SK-N-SH (cell line): ENCODE data around the gene PKP1. TPM values are rescaled to one million over a fixed set of nuclear protein-coding genes. Genes with fewer than 3 reads are reported as not detected.

Experiments used
- CTCF ChIA-PET: fragments of 300-600, 350-600 bp; formaldehyde crosslinking; extraction: SDS; loops from one replicate; lab custom pipeline; 2021; lab: Yijun Ruan, JAX
- POLR2A ChIA-PET: fragments of 350-600 bp; sonication (Branson Sonifier 250); formaldehyde crosslinking; extraction: SDS; loops from one replicate; lab custom pipeline; 2020; ENCODE audit warnings: antibody characterized with exemption, inconsistent platforms; lab: Yijun Ruan, JAX
- DNase-seq: peaks from one replicate; pipeline ENCODE4 v3.0.0; 2012
- H2AFZ ChIP-seq: fragments of 200-600 bp; sonication (generic); 2 replicates; pipeline ENCODE4 v1.8.1; 2016; ENCODE audit warnings: antibody characterized with exemption, mild to moderate bottlenecking, low read depth
- H3F3A ChIP-seq: fragments of 200-600 bp; sonication (generic); replicated peaks from 2 replicates; pipeline ENCODE3; 2016; ENCODE audit warnings: antibody characterized with exemption, mild to moderate bottlenecking; ENCODE audit not compliant: insufficient read depth
- H3K27ac ChIP-seq, 2 experiments: fragments of 200-500 bp in 1 of 2; fragments of 200-600 bp in 1 of 2; sonication (Bioruptor generic) in 1 of 2; sonication (generic), shearing (Covaris generic) in 1 of 2; 2 replicates each; pipeline versions ENCODE4 v1.5.1 to v1.6.1; 2014 to 2016; ENCODE audit warnings: low read depth in 2 of 2, inconsistent platforms in 1 of 2, low read length in 1 of 2, mild to moderate bottlenecking in 1 of 2, mixed read lengths in 1 of 2
- H3K27me3 ChIP-seq: fragments of 200-600 bp; sonication (generic), shearing (Covaris generic); 2 replicates; pipeline ENCODE4 v1.6.1; 2016; ENCODE audit warnings: mixed run types; ENCODE audit not compliant: insufficient read depth
- H3K36me3 ChIP-seq, 2 experiments: fragments of 200-500 bp in 1 of 2; fragments of 200-600 bp in 1 of 2; sonication (Bioruptor generic) in 1 of 2; sonication (generic) in 1 of 2; replicated peaks in 1 of 2; 2 replicates each; pipeline versions ENCODE3 to v1.5.1; 2014 to 2016; ENCODE audit warnings: low read length in 1 of 2, mild to moderate bottlenecking in 1 of 2; ENCODE audit not compliant: insufficient read depth in 2 of 2, control insufficient read depth in 1 of 2
- H3K4me1 ChIP-seq, 2 experiments: fragments of 200-500 bp in 1 of 2; fragments of 200-600 bp in 1 of 2; sonication (Bioruptor generic) in 1 of 2; sonication (generic), shearing (Covaris generic) in 1 of 2; 2 replicates each; pipeline versions ENCODE4 v1.5.1 to v1.6.1; 2014 to 2016; ENCODE audit warnings: low read depth in 1 of 2, low read length in 1 of 2, mixed run types in 1 of 2; ENCODE audit not compliant: insufficient read depth in 2 of 2, control insufficient read depth in 1 of 2
- H3K4me2 ChIP-seq: fragments of 200-600 bp; sonication (generic), shearing (Covaris generic); 2 replicates; pipeline ENCODE4 v1.6.1; 2017; ENCODE audit warnings: mixed run types
- H3K4me3 ChIP-seq, 2 experiments: fragments of 200-500 bp in 1 of 2; fragments of 200-600 bp in 1 of 2; sonication (Bioruptor generic) in 1 of 2; sonication (generic), shearing (Covaris generic) in 1 of 2; 2 replicates each; pipeline versions ENCODE4 v1.5.1 to v1.8.1; 2014 to 2016; ENCODE audit warnings: low read depth in 2 of 2, inconsistent platforms in 1 of 2, low read length in 1 of 2, mild to moderate bottlenecking in 1 of 2, mixed read lengths in 1 of 2, moderate library complexity in 1 of 2
- H3K79me2 ChIP-seq: fragments of 200-600 bp; sonication (generic); 2 replicates; pipeline ENCODE4 v1.8.1; 2017; ENCODE audit warnings: mild to moderate bottlenecking; ENCODE audit not compliant: insufficient read depth
- H3K9ac ChIP-seq: fragments of 200-600 bp; sonication (generic); 2 replicates; pipeline ENCODE4 v1.6.1; 2017; ENCODE audit warnings: mixed run types
- H3K9me2 ChIP-seq: fragments of 200-600 bp; sonication (generic); 2 replicates; pipeline ENCODE4 v1.6.1; 2017; ENCODE audit warnings: mixed run types
- H3K9me3 ChIP-seq: fragments of 200-600 bp; sonication (generic); 2 replicates; pipeline ENCODE4 v1.6.1; 2017; ENCODE audit warnings: mixed run types, mild to moderate bottlenecking, moderate library complexity
- H4K20me1 ChIP-seq: fragments of 200-600 bp; sonication (generic); 2 replicates; pipeline ENCODE4 v1.6.1; 2017; ENCODE audit warnings: mild to moderate bottlenecking, mixed run types; ENCODE audit not compliant: insufficient read depth
- EP300 ChIP-seq, 2 experiments: IDR thresholded peaks; 2 replicates each; pipeline versions ENCODE4 v1.4.0 to v1.6.1; 2012; ENCODE audit warnings: borderline replicate concordance in 1 of 2, low read depth in 1 of 2, low read length in 1 of 2
- FOSL2 ChIP-seq: IDR thresholded peaks from 2 replicates; pipeline ENCODE4 v1.4.0; 2012; ENCODE audit warnings: low read depth, mild to moderate bottlenecking, moderate library complexity, borderline replicate concordance
- GATA2 ChIP-seq: sonication (generic); formaldehyde crosslinking; IDR thresholded peaks from 2 replicates; pipeline ENCODE4 v1.5.0; 2020; ENCODE audit warnings: mild to moderate bottlenecking, missing genetic modification reagents
- JUND ChIP-seq: IDR thresholded peaks from 2 replicates; pipeline ENCODE4 v1.4.0; 2012
- NFIC ChIP-seq: IDR thresholded peaks from 2 replicates; pipeline ENCODE4 v1.4.0; 2012; ENCODE audit warnings: borderline replicate concordance
- NRF1 ChIP-seq: IDR thresholded peaks from 2 replicates; pipeline ENCODE4 v1.6.1; 2012; ENCODE audit warnings: low read depth, mild to moderate bottlenecking, low read length
- PBX3 ChIP-seq: IDR thresholded peaks from 2 replicates; pipeline ENCODE4; 2012
- RAD21 ChIP-seq: IDR thresholded peaks from 2 replicates; pipeline ENCODE4 v1.6.1; 2012; ENCODE audit warnings: mild to moderate bottlenecking, low read length
- RCOR1 ChIP-seq: fragments of 150-350 bp; IDR thresholded peaks from 2 replicates; pipeline ENCODE4 v1.6.1; 2017; ENCODE audit warnings: antibody characterized with exemption, low read length
- RXRA ChIP-seq: IDR thresholded peaks from 2 replicates; pipeline ENCODE4 v1.4.0; 2012; ENCODE audit warnings: low read depth, mild to moderate bottlenecking, borderline replicate concordance
- SIN3A ChIP-seq: IDR thresholded peaks from 2 replicates; pipeline ENCODE4 v1.6.1; 2012; ENCODE audit warnings: low read depth, mild to moderate bottlenecking, low read length, moderate library complexity, borderline replicate concordance
- SMC3 ChIP-seq: IDR thresholded peaks from 2 replicates; pipeline ENCODE4 v1.6.1; 2012; ENCODE audit warnings: low read depth, low read length, improper control_type of control experiment
- TCF12 ChIP-seq: IDR thresholded peaks from 2 replicates; pipeline ENCODE4 v1.4.0; 2012
- USF1 ChIP-seq: IDR thresholded peaks from 2 replicates; pipeline ENCODE4 v1.4.0; 2012; ENCODE audit warnings: low read depth, borderline replicate concordance
- YY1 ChIP-seq: IDR thresholded peaks from 2 replicates; pipeline ENCODE4 v1.4.0; 2012; ENCODE audit warnings: low read depth, mild to moderate bottlenecking
- WGBS: methylation state at CpG from one replicate; pipeline ENCODE4 v1.1.6; 2017; ENCODE audit warnings: low lambda C conversion rate; 5-methylcytosine and 5-hydroxymethylcytosine counted together
- polyA plus RNA-seq, 3 experiments: library from polyadenylated mRNA; depleted of rRNA; stranded (reverse); fragments of >200 nt; gene quantifications; 2 replicates each; pipeline ENCODE4 v1.2.3, GENCODE V29; 2012
- TF ChIP-seq, protein P1 (sequence below): IDR thresholded peaks from 2 replicates; pipeline ENCODE4 v1.4.0; 2012; ENCODE audit warnings: low read depth
- TF ChIP-seq, protein P2 (sequence below): fragments of 200-600 bp; sonication (generic); IDR thresholded peaks from 2 replicates; pipeline ENCODE4 v1.6.1; 2017; ENCODE audit warnings: antibody characterized with exemption, mild to moderate bottlenecking, moderate library complexity
- TF ChIP-seq, protein P3 (sequence below): fragments of 150-350 bp; IDR thresholded peaks from 2 replicates; pipeline ENCODE4 v1.6.1; 2016; ENCODE audit warnings: mild to moderate bottlenecking, low read depth, low read length

The PKP1 gene
- polyA plus RNA-seq, 1 of the 3 experiments (the other 2 are of a cell fraction), result not detected

DNA sequence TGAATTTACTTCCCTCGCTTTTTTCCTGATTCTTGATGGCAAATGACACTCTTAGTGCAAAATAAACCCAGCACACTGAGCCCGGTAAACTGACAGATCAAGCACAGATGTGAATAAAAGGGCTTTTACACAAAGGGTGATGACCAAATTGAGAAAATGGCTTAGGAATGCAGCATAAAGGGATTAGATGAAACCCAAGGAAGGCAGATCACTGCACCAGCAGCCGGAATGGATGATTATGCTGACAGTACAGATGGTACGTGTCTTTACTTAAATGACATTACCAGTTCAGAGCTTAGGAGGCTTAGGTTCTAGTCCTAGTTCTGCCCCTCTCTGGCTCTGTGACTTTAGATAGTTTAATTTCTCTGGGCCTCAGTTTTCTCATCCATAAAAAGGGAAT is 12.0 kb downstream of the PKP1 start:
- peak overlapping the region in 1 of 2 experiments; percentile 71; a peak in 2 of 4 replicates for H3K27ac ChIP-seq
- H3K9ac ChIP-seq, result 0 out of 2 replicates have a peak overlapping the region, but pooled peaks have one; percentile 12
- no peaks in the 10 kb centered on the region for H3K9me2 ChIP-seq
- no peaks in the 10 kb centered on the region for H3K9me3 ChIP-seq
- H3K4me1 ChIP-seq, result peaks cover 3 to 53% of the 10 kb centered on the region in 2 experiments; a peak in 3 of 4 replicates
- H3F3A ChIP-seq, result peaks cover 5% of the 10 kb centered on the region
- H3K79me2 ChIP-seq, result no peaks in the 10 kb centered on the region
- POLR2A ChIA-PET, result no interaction called here
- H3K4me2 ChIP-seq, result peak overlapping the region; percentile 72; the same call in 1 of the 2 replicates
- no peaks in the 10 kb centered on the region for H3K36me3 ChIP-seq
- 74% methylated on average over 4 of the region's 4 CpGs for WGBS
- TF ChIP-seq RAD21 (no peak), SIN3A (no peak), YY1 (no peak), RCOR1 (no peak), SMC3 (no peak)
- TF ChIP-seq, protein P1, sequence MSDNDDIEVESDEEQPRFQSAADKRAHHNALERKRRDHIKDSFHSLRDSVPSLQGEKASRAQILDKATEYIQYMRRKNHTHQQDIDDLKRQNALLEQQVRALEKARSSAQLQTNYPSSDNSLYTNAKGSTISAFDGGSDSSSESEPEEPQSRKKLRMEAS, result no peak
- TF ChIP-seq, all 33 proteins: peak for 0
- Histone ChIP-seq H2AFZ (no peak overlapping the region), H3K27me3 (no peaks in the 10 kb centered on the region), H3K4me3 (no peak overlapping the region), H4K20me1 (no peaks in the 10 kb centered on the region)
- CTCF ChIA-PET, result interaction anchor here (1.0 kb wide), 1 partner anchor 14 kb away, joined by 4 read pairs; no protein-coding TSS in a partner anchor
- no peak for DNase-seq

DNA sequence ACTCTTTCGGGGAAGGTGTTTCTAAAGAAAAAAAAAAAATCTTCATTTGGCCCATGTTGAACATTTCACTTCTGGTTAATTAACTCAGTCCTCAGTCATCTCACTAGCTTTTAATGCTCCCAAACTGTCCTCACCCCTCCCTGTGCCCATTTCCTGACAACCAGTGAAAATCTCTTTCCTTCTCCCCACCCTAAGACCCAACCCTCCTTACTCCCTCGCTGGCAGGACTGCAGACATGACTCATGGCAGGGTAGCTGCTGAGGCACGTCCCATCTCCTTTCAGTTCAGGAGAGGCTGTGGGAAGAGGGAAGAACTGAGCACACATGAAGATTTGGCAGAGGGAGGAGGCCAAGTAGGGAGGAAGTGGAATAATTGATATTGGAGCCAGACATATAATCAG is 12.6 kb downstream of the PKP1 start:
- ChIA-PET CTCF (interaction anchor here (1.0 kb wide), 1 partner anchor 14 kb away, joined by 4 read pairs; no protein-coding TSS in a partner anchor), POLR2A (no interaction called here)
- H3K79me2 ChIP-seq, result no peaks in the 10 kb centered on the region
- no peaks in the 10 kb centered on the region for H3K36me3 ChIP-seq
- peak overlapping the region; percentile 69; the same call in 1 of the 2 replicates for H2AFZ ChIP-seq
- DNase-seq, result no peak
- H3K4me2 ChIP-seq, result peak overlapping the region; percentile 72
- H4K20me1 ChIP-seq, result no peaks in the 10 kb centered on the region
- H3K9ac ChIP-seq, result peak overlapping the region; percentile 12
- peak overlapping the region in 1 of 2 experiments; percentile 71; a peak in 2 of 4 replicates for H3K27ac ChIP-seq
- 39% methylated on average over 3 of the region's 3 CpGs for WGBS
- no peaks in the 10 kb centered on the region for H3K9me2 ChIP-seq
- H3K27me3 ChIP-seq, result no peaks in the 10 kb centered on the region
- no peak overlapping the region for H3K4me3 ChIP-seq
- H3K4me1 ChIP-seq, result peaks cover 3 to 54% of the 10 kb centered on the region in 2 experiments; a peak in 3 of 4 replicates
- TF ChIP-seq NRF1, result no peak
- peak; percentile 45; the same call in 1 of the 2 replicates for TF ChIP-seq JUND
- peak; percentile 68; the same call in 1 of the 2 replicates for TF ChIP-seq FOSL2
- no peak for TF ChIP-seq PBX3
- TF ChIP-seq, protein P2, sequence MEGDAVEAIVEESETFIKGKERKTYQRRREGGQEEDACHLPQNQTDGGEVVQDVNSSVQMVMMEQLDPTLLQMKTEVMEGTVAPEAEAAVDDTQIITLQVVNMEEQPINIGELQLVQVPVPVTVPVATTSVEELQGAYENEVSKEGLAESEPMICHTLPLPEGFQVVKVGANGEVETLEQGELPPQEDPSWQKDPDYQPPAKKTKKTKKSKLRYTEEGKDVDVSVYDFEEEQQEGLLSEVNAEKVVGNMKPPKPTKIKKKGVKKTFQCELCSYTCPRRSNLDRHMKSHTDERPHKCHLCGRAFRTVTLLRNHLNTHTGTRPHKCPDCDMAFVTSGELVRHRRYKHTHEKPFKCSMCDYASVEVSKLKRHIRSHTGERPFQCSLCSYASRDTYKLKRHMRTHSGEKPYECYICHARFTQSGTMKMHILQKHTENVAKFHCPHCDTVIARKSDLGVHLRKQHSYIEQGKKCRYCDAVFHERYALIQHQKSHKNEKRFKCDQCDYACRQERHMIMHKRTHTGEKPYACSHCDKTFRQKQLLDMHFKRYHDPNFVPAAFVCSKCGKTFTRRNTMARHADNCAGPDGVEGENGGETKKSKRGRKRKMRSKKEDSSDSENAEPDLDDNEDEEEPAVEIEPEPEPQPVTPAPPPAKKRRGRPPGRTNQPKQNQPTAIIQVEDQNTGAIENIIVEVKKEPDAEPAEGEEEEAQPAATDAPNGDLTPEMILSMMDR, result no peak
- no peak for TF ChIP-seq SIN3A
- no peak for TF ChIP-seq GATA2
- TF ChIP-seq EP300 (IDR thresholded peaks at IDR 0.05; ENCODE audit: borderline replicate concordance in 1 of 2, low read depth in 1 of 2, low read length in 1 of 2), result no peak
- TF ChIP-seq RCOR1, result no peak
- TF ChIP-seq TCF12, result peak; percentile 14; the same call in 1 of the 2 replicates
- TF ChIP-seq, protein P1, result no peak
- TF ChIP-seq RXRA, result no peak
- no peak for TF ChIP-seq USF1
- TF ChIP-seq NFIC, result peak; percentile 34; the same call in 1 of the 2 replicates
- TF ChIP-seq, protein P3, sequence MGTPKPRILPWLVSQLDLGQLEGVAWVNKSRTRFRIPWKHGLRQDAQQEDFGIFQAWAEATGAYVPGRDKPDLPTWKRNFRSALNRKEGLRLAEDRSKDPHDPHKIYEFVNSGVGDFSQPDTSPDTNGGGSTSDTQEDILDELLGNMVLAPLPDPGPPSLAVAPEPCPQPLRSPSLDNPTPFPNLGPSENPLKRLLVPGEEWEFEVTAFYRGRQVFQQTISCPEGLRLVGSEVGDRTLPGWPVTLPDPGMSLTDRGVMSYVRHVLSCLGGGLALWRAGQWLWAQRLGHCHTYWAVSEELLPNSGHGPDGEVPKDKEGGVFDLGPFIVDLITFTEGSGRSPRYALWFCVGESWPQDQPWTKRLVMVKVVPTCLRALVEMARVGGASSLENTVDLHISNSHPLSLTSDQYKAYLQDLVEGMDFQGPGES, result no peak
- no peaks in the 10 kb centered on the region for H3K9me3 ChIP-seq
- peaks cover 5% of the 10 kb centered on the region for H3F3A ChIP-seq
